Measurements from ENCODE around the gene RELN. TPM values are rescaled to one million over a fixed set of nuclear protein-coding genes. Genes with fewer than 3 reads are reported as not detected.

Gene RELN
- total and polyA plus RNA-seq, 9 of the 15 experiments (the other 6 are each of a cell fraction or from before 2014, with no cell fraction given) = 12.9 to 43.2 (median 18.1) TPM

GRCh38 chr7:103664577-103664976 is 324.9 kb downstream of the RELN start:
- Histone ChIP-seq H3K4me3 (no peak overlapping the region), H3K9ac (ENCODE audit: insufficient read depth in 1 of 2, low read depth in 2 of 2, low read length in 2 of 2) (no peak overlapping the region), H3K9me3 (replicated peaks; ENCODE audit: control insufficient read depth, insufficient read depth, low read depth, low read length) (no peaks in the 10 kb centered on the region), H3K27ac (ENCODE audit: extremely low read depth, low read depth, low read length) (no peak overlapping the region), H3K79me2 (ENCODE audit: control insufficient read depth, insufficient read depth, low read length) (no peaks in the 10 kb centered on the region), H3K4me2 (ENCODE audit: insufficient read depth, low read length) (no peak overlapping the region), H3K9me1 (ENCODE audit: control insufficient read depth, insufficient read depth, low read length) (no peaks in the 10 kb centered on the region), H3K4me1 (replicated peaks in 1 of 2; ENCODE audit: control insufficient read depth in 2 of 2, insufficient read depth in 2 of 2, low read length in 2 of 2) (peaks cover 0 to 21% of the 10 kb centered on the region in 2 experiments), H3K36me3 (ENCODE audit: control insufficient read depth, insufficient read depth, low read length) (peaks cover 9% of the 10 kb centered on the region; the same call in 1 of the 3 replicates), H4K20me1 (replicated peaks; ENCODE audit: control insufficient read depth, insufficient read depth, low read length) (no peaks in the 10 kb centered on the region), H2AFZ (ENCODE audit: low read depth, low read length) (no peak overlapping the region), H3K27me3 (ENCODE audit: control insufficient read depth in 2 of 2, insufficient read depth in 2 of 2, low read length in 2 of 2) (no peaks in the 10 kb centered on the region)
- ChIA-PET CTCF (ENCODE audit: low intra/inter-chr PET ratio) (no interaction called here), POLR2A (interaction anchor here (1.9 kb wide), 1 partner anchor 16 kb away, joined by 10 read pairs; no protein-coding TSS in a partner anchor)
- intact Hi-C loops (cut with micrococcal nuclease) = loop anchor here (2.0 to 10.0 kb wide), 3 partner anchors 333 to 492 kb away; no protein-coding TSS in a partner anchor
- no TSS peak for BruUV-seq (replicated peaks)
- in situ Hi-C loops (cut with MboI) = no loop called here
- DNase-seq (ENCODE audit: extremely low read depth in 1 of 4, low spot score in 3 of 4) = no peak
- no peak for FAIRE-seq
- no peak for ATAC-seq
- WGBS (ENCODE audit: insufficient coverage, low coverage, missing lambda C conversion rate) = 23% methylated on average over 1 of the region's 1 CpG
- no peak for TF ChIP-seq HLTF (IDR thresholded peaks at IDR 0.05)
- TF ChIP-seq ZNF785 (CRISPR knock-in tag; IDR thresholded peaks at IDR 0.05) = no peak
- no peak for TF ChIP-seq GTF2E2 (tag; IDR thresholded peaks at IDR 0.05)
- TF ChIP-seq ZNF778 (CRISPR knock-in tag; IDR thresholded peaks at IDR 0.05) = no peak
- peak; percentile 17; the same call in 1 of the 2 replicates for TF ChIP-seq REST (IDR thresholded peaks at IDR 0.05; ENCODE audit: borderline replicate concordance)
- no peak for TF ChIP-seq REST (CRISPR knock-in tag; IDR thresholded peaks at IDR 0.05; ENCODE audit: low read depth)
- TF ChIP-seq XRCC4 (IDR thresholded peaks at IDR 0.05; ENCODE audit: extremely low read depth, insufficient read depth, insufficient read length) = no peak
- no peak for TF ChIP-seq LEF1 (IDR thresholded peaks at IDR 0.05)
- TF ChIP-seq HNRNPK (IDR thresholded peaks at IDR 0.05; ENCODE audit: low read depth, low read length, poor library complexity, severe bottlenecking) = no peak
- no peak for TF ChIP-seq HMG20B (CRISPR knock-in tag; IDR thresholded peaks at IDR 0.05)
- no peak for TF ChIP-seq ZFP30 (CRISPR knock-in tag; IDR thresholded peaks at IDR 0.05; ENCODE audit: borderline replicate concordance)
- TF ChIP-seq ZBTB33 (CRISPR knock-in tag; IDR thresholded peaks at IDR 0.05) = no peak
- TF ChIP-seq PRMT5 (CRISPR knock-in tag; IDR thresholded peaks at IDR 0.05) = no peak
- TF ChIP-seq SP2 (IDR thresholded peaks at IDR 0.05; ENCODE audit: extremely low read depth, low read depth, low read length, poor library complexity, severe bottlenecking) = no peak
